HG02588 (cell line): ENCODE results near the gene SETSIP.
"Not testable (repeated sequence)": the region's sequence is repeated elsewhere in the genome, so short reads cannot be mapped to it uniquely, and the experiment has no call there.

Experiments used
- ATAC-seq: cut with Tn5 transposase; IDR thresholded peaks from one replicate; pipeline ENCODE4 v1.9.1; 2021; ENCODE audit warnings: mild to moderate bottlenecking, moderate library complexity; ENCODE audit not compliant: unreplicated experiment

Gene SETSIP

GRCh38 chr1:92075311-92075710, at the start of gene SETSIP:
SETSIP (minus strand) TSS chr1:92075411; CDS start chr1:92075411, 0 bp downstream.
- no peak for ATAC-seq

GRCh38 chr1:92123868-92124267, 48.7 kb upstream of the SETSIP start:
- no peak for ATAC-seq

- ATAC-seq = no peak
Measured at GRCh38 chr1:92118826-92119225, 43.6 kb upstream of the SETSIP start.

GRCh38 chr1:92117526-92117925, 42.3 kb upstream of the SETSIP start:
- no peak for ATAC-seq

- no peak for ATAC-seq
Measured at GRCh38 chr1:92108631-92109030, 33.4 kb upstream of the SETSIP start.

- ATAC-seq = no peak
Measured at GRCh38 chr1:92105546-92106081, 30.4 kb upstream of the SETSIP start.

GRCh38 chr1:92096317-92096716, 21.1 kb upstream of the SETSIP start:
- no peak for ATAC-seq

- no peak for ATAC-seq
Measured at GRCh38 chr1:92095874-92096273, 20.7 kb upstream of the SETSIP start.

- ATAC-seq = no peak
Measured at GRCh38 chr1:92094595-92094994, 19.4 kb upstream of the SETSIP start.

GRCh38 chr1:92094090-92094489, 18.9 kb upstream of the SETSIP start:
- ATAC-seq = no peak

GRCh38 chr1:92091625-92092024, 16.4 kb upstream of the SETSIP start:
- no peak for ATAC-seq

GRCh38 chr1:92087542-92087941, 12.3 kb upstream of the SETSIP start:
- no peak for ATAC-seq

- no peak for ATAC-seq
Measured at GRCh38 chr1:92085727-92086126, 10.5 kb upstream of the SETSIP start.

- ATAC-seq = no peak
Measured at GRCh38 chr1:92084651-92085050, 9.4 kb upstream of the SETSIP start.

GRCh38 chr1:92081031-92081430, 5.8 kb upstream of the SETSIP start:
- no peak for ATAC-seq

GRCh38 chr1:92080128-92080985, 5.1 kb upstream of the SETSIP start, which contains the start of gene BTBD8:
BTBD8 (plus strand) TSS chr1:92080345; CDS start chr1:92080572, 227 bp downstream.
- peak; percentile 97 for ATAC-seq

GRCh38 chr1:92079441-92079840, 4.2 kb upstream of the SETSIP start:
- ATAC-seq = no peak

- ATAC-seq = not testable (repeated sequence)
Measured at GRCh38 chr1:92078077-92078476, 2.9 kb upstream of the SETSIP start.

- ATAC-seq = no peak
Measured at GRCh38 chr1:92076363-92076762, 1.2 kb upstream of the SETSIP start.

- not testable (repeated sequence) for ATAC-seq
Measured at GRCh38 chr1:92074446-92074845, 765 bp downstream of the SETSIP start.

GRCh38 chr1:92070892-92071291, 4.3 kb downstream of the SETSIP start:
- ATAC-seq = no peak

- no peak for ATAC-seq
Measured at GRCh38 chr1:92066321-92066720, 8.9 kb downstream of the SETSIP start.
